Spleen (tissue), 7 donors: ENCODE results near the gene TRABD.

Source experiments
- CTCF ChIP-seq, 11 experiments: fragments of 200-600 bp in 7 of 11; fragments of 450-650 bp in 4 of 11; sonication (generic) in 4 of 11; IDR thresholded peaks in 8 of 11; conservative IDR thresholded peaks in 3 of 11; 1 replicate in 7 of 11; 2 replicates in 4 of 11; pipeline versions ENCODE4 v1.4.0 to v1.8.0; 2016 to 2021; ENCODE audit warnings: antibody characterized with exemption in 11 of 11, inconsistent platforms in 4 of 11, mild to moderate bottlenecking in 1 of 11
- POLR2A ChIP-seq, 3 donors: fragments of 450-650 bp; IDR thresholded peaks; one replicate each; pipeline ENCODE4 v1.5.1; 2017; ENCODE audit warnings: antibody characterized with exemption in 3 of 3, mild to moderate bottlenecking in 1 of 3
- donor health status: DM: no; HTN: no; CAD: no; lungs with moderate emphysema.
- donor health status: DM: no; HTN: no; CAD: no.
- donor health status: DM: no; HTN: no; CAD: no.

- TF ChIP-seq CTCF (IDR thresholded peaks at IDR 0.05 in 8 of 11, conservative IDR thresholded peaks at IDR 0.05 in 3 of 11) = no peak
- TF ChIP-seq POLR2A (IDR thresholded peaks at IDR 0.05) = no peak
Measured at GRCh38 chr22:50203288-50203687, 17.6 kb downstream of the TRABD start.
